HCEC 1CT (cell line): Measurements from ENCODE around the gene CIDEC.

ENCODE experiments used
- DNase-seq: peaks from one replicate; pipeline ENCODE4 v3.0.0-alpha.2; 2017

Gene CIDEC, protein sequence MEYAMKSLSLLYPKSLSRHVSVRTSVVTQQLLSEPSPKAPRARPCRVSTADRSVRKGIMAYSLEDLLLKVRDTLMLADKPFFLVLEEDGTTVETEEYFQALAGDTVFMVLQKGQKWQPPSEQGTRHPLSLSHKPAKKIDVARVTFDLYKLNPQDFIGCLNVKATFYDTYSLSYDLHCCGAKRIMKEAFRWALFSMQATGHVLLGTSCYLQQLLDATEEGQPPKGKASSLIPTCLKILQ

DNA sequence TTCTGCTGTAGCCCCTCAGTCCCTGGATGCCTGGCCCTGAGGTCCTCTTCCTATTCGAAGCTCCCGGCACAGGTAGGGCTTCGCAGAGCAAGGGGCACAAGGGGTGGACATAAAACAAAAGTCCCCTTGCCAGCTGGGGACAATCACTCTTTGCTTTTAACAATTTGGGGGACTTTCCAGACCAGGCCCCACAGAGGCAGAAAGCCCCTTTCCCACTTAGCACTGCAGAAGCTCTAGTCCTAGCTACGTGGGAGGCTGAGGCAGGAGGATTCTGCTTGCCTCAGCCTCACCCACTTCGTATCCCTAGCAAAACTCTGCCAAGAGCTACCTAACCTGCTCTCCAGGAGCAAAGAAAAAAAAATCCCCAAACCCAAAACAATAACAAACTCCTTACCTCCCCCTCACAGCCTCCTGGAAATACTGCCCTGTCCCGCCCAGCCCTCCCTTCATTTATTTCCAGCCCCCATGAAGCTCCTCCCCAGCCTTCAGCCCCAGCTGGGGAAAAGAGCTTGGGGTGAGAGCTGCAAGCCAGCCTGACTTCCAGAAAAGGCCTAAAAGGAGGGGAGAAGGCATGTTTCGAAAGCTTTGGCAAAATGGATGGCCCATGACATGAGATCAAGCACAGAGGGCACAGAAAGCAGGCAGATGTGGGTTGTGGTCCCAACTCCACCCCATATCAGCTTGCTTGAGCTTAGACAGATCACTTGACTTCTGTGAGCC, at the start of gene CIDEC:
TSS of gene CIDEC (minus strand) at position 424 of the 720 bp plus-strand sequence. CDS start 1,767 bp downstream, outside the sequence.
- no peak for DNase-seq

DNA sequence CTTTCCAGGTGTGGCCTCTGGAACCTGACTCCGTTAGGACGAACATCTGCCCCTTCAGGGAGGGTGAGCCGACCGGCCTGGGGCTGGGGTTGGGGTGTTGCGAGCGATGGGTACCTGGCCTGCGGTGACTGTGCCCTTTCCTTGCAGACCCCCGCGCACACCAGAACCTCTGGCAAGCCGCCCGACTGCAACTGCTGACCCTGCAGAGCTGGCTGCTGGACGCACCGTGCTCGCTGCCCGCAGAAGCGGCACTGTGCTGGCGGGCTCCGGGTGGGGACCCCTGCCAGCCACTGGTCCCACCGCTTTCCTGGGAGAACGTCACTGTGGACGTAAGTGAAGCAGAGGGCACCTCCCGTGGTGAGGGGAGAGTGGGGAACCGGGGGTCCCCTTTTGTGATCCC, 48.1 kb upstream of the CIDEC start:
- no peak for DNase-seq

DNA sequence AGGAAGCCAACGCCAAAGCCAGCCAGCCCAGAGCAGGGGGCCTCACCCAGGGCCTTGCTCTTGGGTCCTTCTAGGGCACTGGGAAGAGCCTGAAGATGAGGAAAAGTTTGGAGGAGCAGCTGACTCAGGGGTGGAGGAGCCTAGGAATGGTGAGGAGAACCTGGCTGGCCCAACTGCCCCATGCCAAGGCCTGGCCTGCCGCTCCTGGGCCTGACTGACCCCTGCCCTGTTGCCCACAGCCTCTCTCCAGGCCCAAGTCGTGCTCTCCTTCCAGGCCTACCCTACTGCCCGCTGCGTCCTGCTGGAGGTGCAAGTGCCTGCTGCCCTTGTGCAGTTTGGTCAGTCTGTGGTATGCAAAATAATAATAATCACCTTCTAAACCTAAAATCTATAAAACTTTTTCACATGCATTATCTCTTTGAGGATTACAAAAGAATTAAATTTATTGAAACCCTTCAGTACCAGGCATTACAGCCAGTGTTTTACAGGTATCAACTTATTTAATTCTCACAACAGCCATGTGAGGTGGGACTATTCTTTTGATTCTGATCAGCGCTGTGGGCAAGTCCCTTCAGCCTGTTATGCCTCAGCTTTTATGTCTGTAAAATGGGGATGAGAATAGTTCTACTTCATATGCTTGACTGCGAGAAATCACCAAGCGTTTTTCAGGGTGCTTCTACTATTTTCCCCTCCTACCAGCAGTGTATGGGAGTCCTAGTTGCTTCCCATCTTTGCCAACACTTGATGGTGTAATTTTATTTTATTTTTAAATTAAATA, 38.4 kb upstream of the CIDEC start:
- DNase-seq = no peak

DNA sequence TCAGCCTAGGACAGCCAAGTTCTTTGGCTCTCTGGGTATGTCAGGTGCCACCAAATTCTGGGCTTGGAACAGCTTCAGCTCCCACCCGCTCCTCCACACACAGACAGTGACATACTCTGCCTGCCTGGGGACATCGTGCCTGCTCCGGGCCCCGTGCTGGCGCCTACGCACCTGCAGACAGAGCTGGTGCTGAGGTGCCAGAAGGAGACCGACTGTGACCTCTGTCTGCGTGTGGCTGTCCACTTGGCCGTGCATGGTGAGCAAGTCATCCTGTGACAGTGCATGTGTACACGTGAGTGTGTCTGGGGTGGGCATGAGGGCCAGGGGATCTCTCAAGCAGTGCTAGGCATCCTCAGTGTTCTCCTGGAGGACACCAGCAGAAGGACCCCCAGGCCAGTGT, 37.8 kb upstream of the CIDEC start:
- DNase-seq = no peak

DNA sequence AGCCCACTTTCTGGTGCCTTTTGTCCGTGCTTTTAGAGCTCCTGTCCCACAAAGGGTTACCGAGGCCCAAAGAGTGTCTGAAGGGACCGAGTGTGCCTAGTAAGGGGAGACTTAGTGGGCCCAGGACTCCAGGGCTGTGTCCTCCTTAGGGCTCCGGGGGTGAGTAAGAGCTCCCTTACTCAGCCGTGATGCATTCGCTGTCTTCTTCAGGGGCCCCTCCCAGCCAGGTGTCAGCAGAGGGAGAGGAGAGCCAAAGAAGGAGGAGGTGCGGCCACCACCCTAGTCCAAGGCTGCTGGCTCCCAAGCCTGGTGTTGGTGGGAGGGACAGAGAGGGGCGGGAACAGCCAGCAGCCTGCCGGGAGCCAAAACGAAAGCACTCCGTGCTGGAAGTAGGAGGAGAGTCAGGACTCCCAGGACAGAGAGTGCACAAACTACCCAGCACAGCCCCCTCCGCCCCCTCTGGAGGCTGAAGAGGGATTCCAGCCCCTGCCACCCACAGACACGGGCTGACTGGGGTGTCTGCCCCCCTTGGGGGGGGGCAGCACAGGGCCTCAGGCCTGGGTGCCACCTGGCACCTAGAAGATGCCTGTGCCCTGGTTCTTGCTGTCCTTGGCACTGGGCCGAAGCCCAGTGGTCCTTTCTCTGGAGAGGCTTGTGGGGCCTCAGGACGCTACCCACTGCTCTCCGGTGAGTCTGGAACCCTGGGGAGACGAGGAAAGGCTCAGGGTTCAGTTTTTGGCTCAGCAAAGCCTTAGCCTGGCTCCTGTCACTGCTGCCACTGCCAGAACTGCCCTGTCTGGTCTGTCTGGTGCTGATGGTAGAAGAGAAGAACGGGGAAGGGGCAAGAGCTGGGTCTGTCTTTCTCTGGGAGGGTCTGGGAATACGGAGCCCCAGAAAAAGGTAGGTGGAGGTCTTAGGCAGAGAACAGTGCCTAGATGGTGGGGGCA, 37.0 kb upstream of the CIDEC start, which contains the start of gene IL17RC:
TSS of gene IL17RC (plus strand) at position 365 of the 947 bp plus-strand sequence. CDS start at position 583, 218 bp downstream.
- DNase-seq = peak; percentile 89

DNA sequence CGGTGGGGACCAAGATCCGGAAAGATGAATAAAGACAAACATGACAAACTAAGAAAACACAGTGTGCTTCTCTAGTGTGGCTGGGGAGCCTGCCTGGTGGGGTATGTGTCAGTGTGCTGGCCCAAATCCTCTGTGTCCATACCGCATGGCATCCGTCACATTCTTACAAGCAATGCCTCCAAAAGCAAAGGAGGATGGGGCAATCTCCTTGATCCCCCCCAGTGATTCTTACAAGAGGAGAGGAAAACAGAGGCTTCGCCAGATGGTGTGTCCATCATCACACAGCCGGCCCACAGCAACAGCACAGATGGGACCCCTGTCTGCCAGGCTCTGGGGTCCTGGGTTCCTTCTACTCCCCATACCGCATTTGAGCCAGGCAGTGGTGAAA, 36.3 kb upstream of the CIDEC start:
- DNase-seq = peak; percentile 62

DNA sequence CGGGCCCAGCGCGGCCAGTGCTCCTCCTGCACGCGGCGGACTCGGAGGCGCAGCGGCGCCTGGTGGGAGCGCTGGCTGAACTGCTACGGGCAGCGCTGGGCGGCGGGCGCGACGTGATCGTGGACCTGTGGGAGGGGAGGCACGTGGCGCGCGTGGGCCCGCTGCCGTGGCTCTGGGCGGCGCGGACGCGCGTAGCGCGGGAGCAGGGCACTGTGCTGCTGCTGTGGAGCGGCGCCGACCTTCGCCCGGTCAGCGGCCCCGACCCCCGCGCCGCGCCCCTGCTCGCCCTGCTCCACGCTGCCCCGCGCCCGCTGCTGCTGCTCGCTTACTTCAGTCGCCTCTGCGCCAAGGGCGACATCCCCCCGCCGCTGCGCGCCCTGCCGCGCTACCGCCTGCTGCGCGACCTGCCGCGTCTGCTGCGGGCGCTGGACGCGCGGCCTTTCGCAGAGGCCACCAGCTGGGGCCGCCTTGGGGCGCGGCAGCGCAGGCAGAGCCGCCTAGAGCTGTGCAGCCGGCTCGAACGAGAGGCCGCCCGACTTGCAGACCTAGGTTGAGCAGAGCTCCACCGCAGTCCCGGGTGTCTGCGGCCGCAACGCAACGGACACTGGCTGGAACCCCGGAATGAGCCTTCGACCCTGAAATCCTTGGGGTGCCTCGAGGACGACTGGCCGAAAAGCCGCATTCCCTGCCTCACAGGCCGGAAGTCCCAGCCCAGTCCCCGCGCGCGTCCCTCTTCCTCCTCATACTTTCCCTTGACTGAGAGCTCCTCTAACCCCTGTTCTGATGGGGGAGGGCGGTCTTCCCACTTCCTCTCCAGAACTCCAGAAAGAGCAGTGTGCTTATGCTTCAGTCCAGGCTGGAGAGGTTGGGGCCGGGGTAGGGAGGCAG, 35.4 kb upstream of the CIDEC start:
- DNase-seq = peak; percentile 67

DNA sequence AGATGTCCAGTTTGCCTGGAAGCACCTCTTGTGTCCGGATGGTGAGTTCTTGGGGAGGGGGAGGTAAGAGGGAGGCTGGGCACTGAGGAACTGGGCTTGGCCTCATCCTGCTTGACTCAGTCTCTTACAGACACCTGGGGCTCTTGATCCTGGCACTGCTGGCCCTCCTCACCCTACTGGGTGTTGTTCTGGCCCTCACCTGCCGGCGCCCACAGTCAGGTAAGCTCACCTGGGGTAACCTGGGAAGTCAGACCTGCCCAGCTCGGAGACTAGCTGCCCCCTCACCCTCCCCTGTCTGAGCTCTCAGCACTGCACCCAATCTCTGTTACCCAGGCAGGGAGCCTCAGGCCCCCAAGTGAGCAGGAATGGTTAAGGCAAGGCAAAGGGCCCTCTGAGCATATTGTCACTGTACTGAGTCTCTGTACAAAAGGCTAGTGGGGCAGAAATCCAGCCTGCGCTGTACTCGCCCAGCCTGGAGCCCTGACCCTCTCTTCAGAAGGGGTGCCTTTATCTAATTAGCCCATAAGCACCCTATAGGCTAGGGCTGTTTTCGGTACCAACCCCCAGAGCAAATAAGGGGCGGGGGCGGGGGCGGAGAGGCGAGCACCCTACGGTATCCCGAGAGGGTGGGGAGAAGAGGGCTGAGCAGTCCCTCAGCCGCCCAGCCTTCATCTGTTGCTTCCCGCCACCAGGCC, 34.7 kb upstream of the CIDEC start:
- peak; percentile 12 for DNase-seq

DNA sequence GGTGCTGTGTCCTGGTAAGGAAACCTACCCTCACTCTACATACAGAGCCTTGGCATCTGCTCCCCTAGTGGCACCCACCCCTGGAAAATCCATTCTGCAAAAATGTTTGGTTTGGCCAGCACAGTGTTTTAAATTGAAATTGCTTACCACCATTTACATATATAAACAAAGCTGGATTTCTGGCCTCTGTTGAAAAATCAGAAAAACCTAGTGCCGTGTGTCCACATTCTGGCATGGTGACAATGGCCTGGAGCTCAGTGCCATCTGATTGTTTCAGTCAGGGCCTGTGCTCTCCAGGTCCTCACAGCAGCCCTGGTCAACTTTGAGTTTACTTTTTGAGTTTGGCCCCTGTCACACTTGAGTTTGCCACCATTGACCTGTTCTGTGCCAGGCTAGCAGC, 34.0 kb upstream of the CIDEC start:
- no peak for DNase-seq

DNA sequence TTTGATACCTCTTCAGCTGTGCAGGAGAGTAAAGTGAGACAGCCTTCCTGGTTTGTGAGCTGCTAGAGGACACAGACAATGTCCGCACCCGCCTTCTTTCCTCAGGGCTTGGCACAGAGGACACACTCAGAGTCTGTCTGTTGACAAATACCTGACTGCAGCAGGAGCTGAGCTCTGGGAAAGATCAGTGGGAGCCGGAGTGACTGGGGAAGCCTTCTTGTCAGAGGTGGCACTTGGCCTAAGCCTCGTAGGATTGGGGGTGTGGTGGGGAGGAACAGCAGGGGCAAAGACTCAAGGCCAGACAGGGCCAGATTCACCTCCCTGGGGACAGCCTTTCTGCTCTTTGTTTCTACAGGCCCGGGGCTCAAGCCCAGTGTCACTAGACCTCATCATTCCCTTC, 33.5 kb upstream of the CIDEC start:
- DNase-seq = no peak

DNA sequence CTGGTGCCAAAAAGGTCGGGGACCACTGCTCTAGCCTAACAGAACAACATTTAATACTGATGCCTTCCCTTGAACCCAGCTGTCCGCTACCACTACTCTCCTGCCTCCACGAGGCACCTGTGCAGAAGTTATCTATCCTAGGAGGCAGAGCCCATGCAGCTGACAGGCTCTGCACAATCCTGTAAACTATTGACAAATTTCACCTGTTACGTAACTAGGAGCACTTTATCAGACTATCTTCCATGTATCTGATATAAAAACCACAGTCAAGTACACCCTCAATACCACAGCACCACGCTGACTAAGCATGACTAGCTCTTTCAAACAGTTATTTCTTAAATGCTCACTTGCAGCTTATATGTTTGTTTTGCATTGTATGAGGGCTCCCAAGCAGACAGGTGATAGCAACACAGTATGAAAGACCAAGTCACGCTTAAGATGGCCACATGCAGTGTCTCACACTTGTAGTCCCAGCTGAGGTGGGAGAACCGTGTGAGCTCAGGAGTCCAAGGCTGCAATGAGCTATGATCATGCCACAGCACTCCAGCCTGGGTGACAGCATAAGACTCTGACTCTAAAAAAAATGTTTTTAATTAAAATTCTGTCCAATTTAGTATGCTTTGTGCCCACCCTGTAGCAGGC, 32.4 kb upstream of the CIDEC start:
- DNase-seq = peak; percentile 68

DNA sequence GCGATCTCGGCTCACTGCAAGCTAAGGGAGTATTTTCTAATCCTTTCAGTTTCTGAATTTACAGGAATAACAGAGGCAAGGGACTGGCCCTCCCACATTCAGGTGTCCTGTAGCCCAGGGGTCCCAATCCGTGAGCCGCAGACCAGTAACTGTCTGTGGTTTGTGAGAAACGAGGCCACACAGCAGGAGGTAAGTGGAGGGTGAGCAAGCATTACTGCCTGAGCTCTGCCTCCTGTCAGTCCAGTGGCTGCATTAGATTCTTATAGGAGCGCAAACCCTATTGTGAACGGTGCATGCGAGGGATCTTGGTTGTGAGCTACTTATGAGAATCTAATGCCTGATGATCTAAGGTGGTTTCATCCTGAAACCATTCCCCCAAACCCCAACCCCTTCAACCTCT, 31.8 kb upstream of the CIDEC start:
- DNase-seq = no peak

DNA sequence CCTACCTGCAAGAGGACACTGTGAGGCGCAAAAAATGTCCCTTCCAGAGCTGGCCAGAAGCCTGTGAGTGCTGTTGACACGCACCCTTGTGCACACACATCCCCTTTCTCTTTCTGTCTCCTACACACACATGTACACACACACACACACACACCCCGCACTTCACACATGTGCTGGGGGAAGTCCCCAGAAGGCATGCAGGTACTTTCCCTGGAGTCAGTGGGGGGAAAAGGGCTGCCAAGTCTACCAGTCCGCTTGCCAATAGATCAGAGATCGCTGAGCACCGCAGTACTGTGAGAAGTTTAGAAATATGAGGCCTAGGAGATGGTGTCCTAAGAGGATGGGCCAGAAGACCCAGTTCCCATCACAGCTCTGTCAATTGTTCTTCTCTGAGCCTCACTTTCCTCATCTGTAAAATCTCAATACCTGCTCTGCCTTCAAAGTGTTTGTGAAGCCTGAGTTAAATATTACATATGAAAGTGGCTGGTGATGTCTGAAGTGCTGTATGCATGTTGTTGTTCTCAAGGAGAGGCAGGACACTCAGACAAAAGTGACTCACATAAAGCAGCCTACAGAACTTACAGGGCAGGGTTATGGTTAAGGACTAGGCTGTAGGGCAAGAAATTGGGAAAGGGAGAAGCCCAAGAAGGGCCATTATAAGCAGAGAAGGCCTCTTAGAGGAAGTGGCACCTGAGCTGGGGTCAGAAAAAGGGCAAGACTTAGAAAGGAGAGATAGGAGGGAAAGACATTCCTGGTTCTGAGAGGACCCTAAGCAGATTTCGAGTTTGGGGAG, 29.4 kb upstream of the CIDEC start:
- DNase-seq = no peak

DNA sequence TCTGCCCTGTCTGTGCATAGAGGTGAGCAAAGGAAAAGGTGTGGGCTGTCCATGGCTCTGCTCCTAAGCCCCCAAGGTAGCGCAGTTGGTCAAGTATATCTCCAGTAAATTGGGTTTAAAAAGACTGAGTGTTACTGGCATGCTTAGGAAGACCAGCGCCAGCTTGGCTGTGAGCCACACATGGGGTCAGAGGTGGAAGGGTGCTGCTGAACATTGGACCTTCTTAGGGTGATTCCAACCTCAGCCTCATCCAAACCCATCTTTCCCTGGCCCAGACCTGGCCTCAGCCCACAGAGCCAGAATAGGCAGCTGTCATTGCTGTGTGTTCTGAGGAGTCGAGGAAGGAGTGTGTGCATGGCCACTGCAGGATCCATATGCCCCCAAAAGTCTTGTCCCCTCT, 28.2 kb upstream of the CIDEC start:
- DNase-seq = no peak

DNA sequence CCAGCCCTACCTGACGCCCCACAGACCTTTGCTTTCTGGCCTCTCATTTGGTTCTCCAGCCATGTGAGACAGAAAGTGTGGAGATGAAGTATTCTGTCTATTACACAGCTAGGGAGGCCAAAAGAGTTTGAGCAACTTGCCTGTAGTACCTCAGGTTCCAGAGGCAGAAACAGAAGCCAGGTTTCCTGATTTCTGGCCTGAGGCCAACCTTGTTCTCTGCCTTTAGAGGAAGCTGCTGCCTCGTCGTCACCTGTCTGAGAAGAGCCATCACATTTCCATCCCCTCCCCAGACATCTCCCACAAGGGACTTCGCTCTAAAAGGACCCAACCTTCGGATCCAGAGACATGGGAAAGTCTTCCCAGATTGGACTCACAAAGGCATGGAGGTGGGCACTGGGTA, 26.4 kb upstream of the CIDEC start:
- no peak for DNase-seq

DNA sequence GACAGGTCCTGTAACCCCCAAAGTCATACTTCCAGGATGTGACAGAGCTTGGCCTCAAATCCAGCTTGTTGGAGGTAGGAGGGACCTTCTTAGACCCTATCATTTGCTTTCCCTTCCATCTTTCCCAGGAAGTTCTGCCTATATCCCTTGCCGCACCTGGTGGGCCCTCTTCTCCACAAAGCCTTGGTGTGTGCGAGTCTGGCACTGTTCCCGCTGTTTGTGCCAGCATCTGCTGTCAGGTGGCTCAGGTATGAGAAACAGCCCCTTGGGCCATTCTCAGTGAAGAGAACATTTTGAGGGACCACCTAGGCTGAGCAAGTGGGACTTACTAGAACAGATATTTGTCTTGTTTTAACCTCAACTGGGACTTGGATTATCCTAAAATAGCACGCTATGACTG, 23.9 kb upstream of the CIDEC start:
- no peak for DNase-seq

DNA sequence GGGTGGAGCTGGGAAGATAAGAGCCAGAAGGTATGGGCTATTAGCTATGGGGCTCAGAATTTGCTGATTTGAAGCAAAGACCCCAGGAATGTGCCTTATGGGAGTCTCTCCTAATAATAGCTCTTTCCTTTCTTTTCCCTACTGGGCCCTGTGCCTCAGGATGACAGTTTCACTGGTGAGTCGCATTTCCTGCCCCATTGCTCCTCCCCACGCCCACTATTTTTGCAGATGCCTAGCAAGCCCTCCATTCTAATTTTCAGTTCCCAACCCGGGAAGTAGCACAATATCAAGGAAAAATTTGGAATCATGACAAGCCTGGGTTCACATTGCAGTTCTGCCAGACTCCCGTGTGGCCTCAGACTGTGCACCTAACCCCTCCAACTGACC, 23.2 kb upstream of the CIDEC start:
- DNase-seq = no peak

DNA sequence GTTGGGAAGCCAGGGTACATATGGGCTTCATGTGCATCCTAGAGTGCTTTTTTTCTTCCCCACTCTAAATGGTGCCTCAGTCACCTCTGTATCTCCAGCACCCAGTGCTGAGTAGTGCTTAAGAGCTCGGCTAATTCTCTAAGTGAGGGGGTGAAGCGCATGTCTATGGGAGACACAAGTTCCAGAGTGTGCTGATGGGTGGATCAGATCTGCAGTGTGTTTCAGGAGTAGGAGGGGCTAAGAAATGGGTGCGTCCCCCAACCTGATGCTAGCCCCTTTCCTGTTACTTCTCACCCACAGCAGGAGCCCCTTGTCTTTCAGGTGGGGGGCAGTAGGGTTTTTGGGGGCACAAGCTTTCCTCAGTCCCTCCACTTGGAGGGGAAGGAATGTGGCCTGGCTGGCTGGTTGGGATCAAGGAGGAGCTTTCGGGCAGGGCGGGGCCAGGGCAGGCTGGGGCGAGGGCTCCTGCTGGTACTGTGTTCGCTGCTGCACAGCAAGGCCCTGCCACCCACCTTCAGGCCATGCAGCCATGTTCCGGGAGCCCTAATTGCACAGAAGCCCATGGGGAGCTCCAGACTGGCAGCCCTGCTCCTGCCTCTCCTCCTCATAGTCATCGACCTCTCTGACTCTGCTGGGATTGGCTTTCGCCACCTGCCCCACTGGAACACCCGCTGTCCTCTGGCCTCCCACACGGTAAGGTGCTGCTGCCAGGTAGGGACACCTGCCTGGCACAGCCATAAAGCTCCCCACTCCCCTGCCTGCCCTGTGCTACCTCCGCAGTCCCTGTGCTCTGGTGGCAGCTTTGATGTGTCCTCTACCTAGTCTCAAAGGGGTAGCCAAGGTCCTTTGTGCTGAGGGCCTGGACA, 22.6 kb upstream of the CIDEC start, which contains the start of gene IL17RE:
TSS of gene IL17RE (plus strand) at position 477 of the 866 bp plus-strand sequence. CDS start at position 562, 85 bp downstream.
- DNase-seq = no peak
